DMS 273 treated with DMSO at 0.1 percent for 48 hours (cell line): ENCODE data around the gene SSR3.
A peak's percentile ranks its signal among the peaks of the same experiment; 100 is the strongest.
"Not testable (repeated sequence)": the region's sequence is repeated elsewhere in the genome, so short reads cannot be mapped to it uniquely, and the experiment has no call there.

Source experiments
- DNase-seq: peaks from one replicate; lab custom pipeline; 2025; lab: John Stamatoyannopoulos, UW

The SSR3 gene

GRCh38 chr3:156554842-156555687, at the start of gene SSR3:
Gene SSR3, minus strand, starts transcription at chr3:156555117. Its CDS starts 28 bp downstream, at chr3:156555089.
- peak; percentile 99 for DNase-seq

GRCh38 chr3:156604064-156604641, 49.2 kb upstream of the SSR3 start:
- DNase-seq = no peak

GRCh38 chr3:156603379-156604017, 48.6 kb upstream of the SSR3 start:
- no peak for DNase-seq

GRCh38 chr3:156602424-156602823, 47.5 kb upstream of the SSR3 start:
- DNase-seq = no peak

GRCh38 chr3:156601497-156601896, 46.6 kb upstream of the SSR3 start:
- DNase-seq = no peak

GRCh38 chr3:156600834-156601233, 45.9 kb upstream of the SSR3 start:
- no peak for DNase-seq

- no peak for DNase-seq
These were observed 44.4 kb upstream of the SSR3 start for GRCh38 chr3:156599089-156599874.

GRCh38 chr3:156598413-156598812, 43.5 kb upstream of the SSR3 start:
- DNase-seq = no peak

GRCh38 chr3:156594219-156594683, 39.3 kb upstream of the SSR3 start:
- no peak for DNase-seq

- DNase-seq = no peak
These were observed 38.9 kb upstream of the SSR3 start for GRCh38 chr3:156593814-156594213.

GRCh38 chr3:156589806-156590205, 34.9 kb upstream of the SSR3 start:
- not testable (repeated sequence) for DNase-seq

GRCh38 chr3:156587760-156588069, 32.8 kb upstream of the SSR3 start:
- DNase-seq = no peak

- DNase-seq = no peak
These were observed 32.2 kb upstream of the SSR3 start for GRCh38 chr3:156586905-156587759.

GRCh38 chr3:156583469-156583868, 28.6 kb upstream of the SSR3 start:
- DNase-seq = no peak

- no peak for DNase-seq
These were observed 27.7 kb upstream of the SSR3 start for GRCh38 chr3:156582532-156583183.

- DNase-seq = no peak
These were observed 27.0 kb upstream of the SSR3 start for GRCh38 chr3:156581954-156582353.

GRCh38 chr3:156581033-156581432, 26.1 kb upstream of the SSR3 start:
- no peak for DNase-seq

GRCh38 chr3:156579427-156579851, 24.5 kb upstream of the SSR3 start:
- DNase-seq = no peak

- no peak for DNase-seq
These were observed 22.8 kb upstream of the SSR3 start for GRCh38 chr3:156577736-156578135.

GRCh38 chr3:156576651-156577348, 21.9 kb upstream of the SSR3 start:
- DNase-seq = no peak
